Brain microvascular endothelial cell (primary cell): ENCODE measurements around the gene PLA2G6.
"Not testable (repeated sequence)": the region's sequence is repeated elsewhere in the genome, so short reads cannot be mapped to it uniquely, and the experiment has no call there.

Experiments
- DNase-seq: peaks from one replicate; pipeline ENCODE4 v3.0.0-alpha.2; 2020
- H3K27ac ChIP-seq: fragments of 250-450 bp; sonication (Bioruptor Pico); 2 replicates; pipeline ENCODE4 v1.5.1; 2020; ENCODE audit warnings: mild to moderate bottlenecking, moderate library complexity
- H3K27me3 ChIP-seq: fragments of 250-450 bp; sonication (Bioruptor Pico); replicated peaks from 2 replicates; pipeline ENCODE4 v1.5.1; 2020; ENCODE audit warnings: mild to moderate bottlenecking
- H3K36me3 ChIP-seq: fragments of 250-450 bp; sonication (Bioruptor Pico); replicated peaks from 2 replicates; pipeline ENCODE4 v1.5.1; 2020; ENCODE audit warnings: mild to moderate bottlenecking
- H3K4me3 ChIP-seq: 2 replicates; pipeline ENCODE4 v1.5.1; 2011; ENCODE audit warnings: low read depth, mild to moderate bottlenecking, control low read depth, low read length, moderate library complexity
- CTCF ChIP-seq: IDR thresholded peaks from 2 replicates; pipeline ENCODE4 v1.5.1; 2011; ENCODE audit warnings: low read depth, mild to moderate bottlenecking, moderate library complexity, low read length, control low read depth, inconsistent platforms; ENCODE audit errors: missing control alignments
- in situ Hi-C: cut with HindIII; loops from 2 replicates; pipeline ENCODE4 v1.10.0; 2017; ENCODE audit warnings: low sequenced_read_pairs, low pct_ligation_motif_present

Gene PLA2G6

GRCh38 chr22:38079804-38080203 is 101.8 kb downstream of the PLA2G6 start:
- in situ Hi-C loops: loop anchor here (25.0 kb wide), 1 partner anchor 257 kb away; no protein-coding TSS in a partner anchor
- peaks cover 14% of the 10 kb centered on the region for H3K27me3 ChIP-seq
- no peak for DNase-seq
- no peak for TF ChIP-seq CTCF
- H3K4me3 ChIP-seq: no peak overlapping the region
- H3K27ac ChIP-seq: no peak overlapping the region
- no peaks in the 10 kb centered on the region for H3K36me3 ChIP-seq

- H3K27me3 ChIP-seq: peaks cover 14% of the 10 kb centered on the region
- DNase-seq, H3K27ac ChIP-seq, H3K36me3 ChIP-seq, H3K4me3 ChIP-seq: not testable (repeated sequence)
- in situ Hi-C loops: loop anchor here (25.0 kb wide), 1 partner anchor 258 kb away; no protein-coding TSS in a partner anchor
Observed at GRCh38 chr22:38079208-38079607, 102.4 kb downstream of the PLA2G6 start.

GRCh38 chr22:38078046-38078840 is 103.4 kb downstream of the PLA2G6 start:
- H3K4me3 ChIP-seq: no peak overlapping the region
- H3K27me3 ChIP-seq: peaks cover 14% of the 10 kb centered on the region
- DNase-seq: no peak
- TF ChIP-seq CTCF: no peak
- H3K36me3 ChIP-seq: no peaks in the 10 kb centered on the region
- no peak overlapping the region for H3K27ac ChIP-seq
- in situ Hi-C loops: loop anchor here (25.0 kb wide), 1 partner anchor 259 kb away; no protein-coding TSS in a partner anchor

- Histone ChIP-seq H3K4me3 (no peak overlapping the region), H3K27ac (no peak overlapping the region), H3K36me3 (peaks cover 3% of the 10 kb centered on the region), H3K27me3 (peaks cover 14% of the 10 kb centered on the region)
- DNase-seq: no peak
- in situ Hi-C loops: loop anchor here (25.0 kb wide), 1 partner anchor 260 kb away; no protein-coding TSS in a partner anchor
- TF ChIP-seq CTCF: no peak
Observed at GRCh38 chr22:38077595-38077994, 104.0 kb downstream of the PLA2G6 start.

- in situ Hi-C loops: loop anchor here (25.0 kb wide), 1 partner anchor 260 kb away; no protein-coding TSS in a partner anchor
- TF ChIP-seq CTCF: no peak
- Histone ChIP-seq H3K27ac (no peak overlapping the region), H3K4me3 (no peak overlapping the region), H3K36me3 (peaks cover 3% of the 10 kb centered on the region), H3K27me3 (peaks cover 10% of the 10 kb centered on the region)
- no peak for DNase-seq
Observed at GRCh38 chr22:38077096-38077495, 104.5 kb downstream of the PLA2G6 start.

- Histone ChIP-seq H3K36me3 (peaks cover 3% of the 10 kb centered on the region), H3K27me3 (no peaks in the 10 kb centered on the region), H3K4me3 (no peak overlapping the region), H3K27ac (no peak overlapping the region)
- TF ChIP-seq CTCF: no peak
- in situ Hi-C loops: loop anchor here (25.0 kb wide), 1 partner anchor 261 kb away; no protein-coding TSS in a partner anchor
- DNase-seq: no peak
Observed at GRCh38 chr22:38075961-38076360, 105.7 kb downstream of the PLA2G6 start.
